HepG2 (cell line): Measurements from ENCODE around the gene SGPP2. TPM values are rescaled to one million over a fixed set of nuclear protein-coding genes. Genes with fewer than 3 reads are reported as not detected.

Experiments
- ATAC-seq: fragments of 200-7000 bp; cut with Tn5 transposase; 3 replicates; pipeline ENCODE4 v1.9.1; 2020; ENCODE audit warnings: mild to moderate bottlenecking, moderate library complexity
- BruUV-seq: library from RNA; stranded (reverse); fragments of 400-500 nt; replicated peaks from 2 replicates; lab custom pipeline; 2021; lab: Mats Ljungman, UMichigan
- CTCF ChIA-PET: fragments of 300-600 bp; formaldehyde crosslinking; extraction: SDS; loops from one replicate; lab custom pipeline; 2021; ENCODE audit warnings: low total read pairs, inconsistent platforms, low intra/inter-chr PET ratio; lab: Yijun Ruan, JAX
- POLR2A ChIA-PET: fragments of 350-600 bp; sonication (Branson Sonifier 250); formaldehyde crosslinking; loops from one replicate; lab custom pipeline; 2020; ENCODE audit warnings: antibody characterized with exemption, inconsistent platforms; lab: Yijun Ruan, JAX
- DNase-seq: peaks from one replicate; pipeline ENCODE4 v3.0.0-alpha.2; 2015; ENCODE audit warnings: low spot score
- FAIRE-seq: peaks from 3 replicates; lab custom pipeline; 2011; peaks lifted over from hg19 to GRCh38; lab: Jason Lieb, UNC
- H2AFZ ChIP-seq: one replicate; pipeline ENCODE4 v1.6.1; 2011; ENCODE audit warnings: low read length, inconsistent platforms
- H3K27ac ChIP-seq: fragments of 300-600 bp; 3 replicates; pipeline ENCODE4 v1.8.0; 2011; ENCODE audit warnings: mixed run types, mild to moderate bottlenecking, mixed read lengths, low read length, inconsistent platforms; ENCODE audit not compliant: insufficient read depth; ENCODE audit errors: extremely low read length
- H3K27me3 ChIP-seq, 2 experiments: fragments of 200-600 bp in 1 of 2; 2 replicates in 1 of 2; 3 replicates in 1 of 2; pipeline versions ENCODE4 v1.6.0 to v1.8.0; 2011; ENCODE audit warnings: low read length in 2 of 2, mild to moderate bottlenecking in 2 of 2, moderate library complexity in 2 of 2, inconsistent platforms in 1 of 2; ENCODE audit not compliant: insufficient read depth in 2 of 2, control insufficient read depth in 1 of 2
- H3K36me3 ChIP-seq, 2 experiments: fragments of 200-600 bp in 1 of 2; replicated peaks in 1 of 2; 2 replicates in 1 of 2; 3 replicates in 1 of 2; pipeline versions ENCODE4 v1.5.1 to v1.8.0; 2011; ENCODE audit warnings: low read length in 2 of 2, inconsistent platforms in 1 of 2; ENCODE audit not compliant: insufficient read depth in 2 of 2, control insufficient read depth in 1 of 2
- H3K4me1 ChIP-seq: 2 replicates; pipeline ENCODE4 v1.5.1; 2012; ENCODE audit warnings: low read length, inconsistent platforms; ENCODE audit not compliant: insufficient read depth
- H3K4me2 ChIP-seq: 2 replicates; pipeline ENCODE4 v1.6.0; 2011; ENCODE audit warnings: low read depth, low read length, inconsistent platforms
- H3K4me3 ChIP-seq, 3 experiments: fragments of 200-600 bp in 1 of 3; sonication (generic), shearing (Covaris generic) in 1 of 3; replicated peaks in 1 of 3; 2 replicates each; pipeline ENCODE4 v1.5.1; 2011 to 2016; ENCODE audit warnings: low read length in 3 of 3, inconsistent platforms in 2 of 3, low read depth in 2 of 3, mild to moderate bottlenecking in 2 of 3, control low read depth in 1 of 3, mixed read lengths in 1 of 3; ENCODE audit not compliant: insufficient read depth in 1 of 3
- H3K79me2 ChIP-seq: one replicate; pipeline ENCODE4 v1.6.1; 2011; ENCODE audit warnings: low read length, inconsistent platforms; ENCODE audit not compliant: insufficient read depth
- H3K9ac ChIP-seq: 2 replicates; pipeline ENCODE4 v1.6.0; 2011; ENCODE audit warnings: mild to moderate bottlenecking, low read depth, low read length, inconsistent platforms; ENCODE audit not compliant: insufficient read depth
- H3K9me3 ChIP-seq: 2 replicates; pipeline ENCODE4 v1.5.1; 2012; ENCODE audit warnings: mild to moderate bottlenecking, low read length
- H4K20me1 ChIP-seq: 2 replicates; pipeline ENCODE4 v1.6.0; 2011; ENCODE audit warnings: inconsistent platforms, mild to moderate bottlenecking, low read length, moderate library complexity; ENCODE audit not compliant: insufficient read depth
- BCL6 ChIP-seq: IDR thresholded peaks from 2 replicates; pipeline ENCODE4 v1.6.1; 2016; ENCODE audit warnings: missing genetic modification reagents, missing compliant biosample characterization
- CREB1 ChIP-seq, 2 experiments: fragments of 450-650 bp in 1 of 2; IDR thresholded peaks; 2 replicates each; pipeline ENCODE4 v1.6.1; 2016 to 2017; ENCODE audit warnings: control low read depth in 1 of 2, mild to moderate bottlenecking in 1 of 2, missing compliant biosample characterization in 1 of 2, missing genetic modification characterization in 1 of 2
- KDM1A ChIP-seq: IDR thresholded peaks from 2 replicates; pipeline ENCODE4 v1.6.1; 2016; ENCODE audit warnings: missing compliant biosample characterization
- NFRKB ChIP-seq: fragments of 450-650 bp; IDR thresholded peaks from 2 replicates; pipeline ENCODE4 v1.6.1; 2017
- ZNF564 ChIP-seq: sonication (generic); formaldehyde crosslinking; IDR thresholded peaks from 2 replicates; pipeline ENCODE4 v1.8.1; 2023; ENCODE audit warnings: mild to moderate bottlenecking, missing genetic modification reagents
- ZNF713 ChIP-seq: sonication (generic); formaldehyde crosslinking; IDR thresholded peaks from 2 replicates; pipeline ENCODE4 v1.4.0; 2020; ENCODE audit warnings: mild to moderate bottlenecking, missing genetic modification reagents
- WGBS: methylation state at CpG from one replicate; pipeline ENCODE4 v1.1.6; 2017; ENCODE audit warnings: low lambda C conversion rate; 5-methylcytosine and 5-hydroxymethylcytosine counted together
- in situ Hi-C: cut with HindIII; loops from 2 replicates; pipeline ENCODE4 v1.10.0; 2017; ENCODE audit warnings: low pct_unique_long_range_greater_than_20kb; ENCODE audit not compliant: extremely low pct_ligation_motif_present
- intact Hi-C: fragments of 100-400 bp; cut with micrococcal nuclease; formaldehyde crosslinking; loops from one replicate; pipeline ENCODE4 v1.10.0; 2022; ENCODE audit not compliant: unreplicated experiment
- polyA plus RNA-seq, 8 experiments: library from polyadenylated mRNA; depleted of rRNA in 3 of 8; stranded (reverse) in 7 of 8; unstranded in 1 of 8; fragments of >200 nt; fragmentation: Illumina TruSeq in 4 of 8; extraction: Trizol in 4 of 8; gene quantifications; 2 replicates each; pipeline versions ENCODE4 v1.2.1 to v1.2.3, GENCODE V29; 2011 to 2016; ENCODE audit warnings: low read depth in 4 of 8, missing spikeins in 1 of 8, mixed read lengths in 1 of 8; ENCODE audit not compliant: insufficient read depth in 1 of 8
- total RNA-seq, 5 experiments: library from RNA; depleted of rRNA; stranded (reverse); fragments of >200 nt; fragmentation: Illumina TruSeq; extraction: Trizol; gene quantifications; 2 replicates each; pipeline ENCODE4 v1.2.3, GENCODE V29; 2016; ENCODE audit warnings: low read depth in 1 of 5

SGPP2 gene
- total and polyA plus RNA-seq, 2 of the 13 experiments (the other 11 are each of a cell fraction or from before 2014, with no cell fraction given), result not detected

DNA sequence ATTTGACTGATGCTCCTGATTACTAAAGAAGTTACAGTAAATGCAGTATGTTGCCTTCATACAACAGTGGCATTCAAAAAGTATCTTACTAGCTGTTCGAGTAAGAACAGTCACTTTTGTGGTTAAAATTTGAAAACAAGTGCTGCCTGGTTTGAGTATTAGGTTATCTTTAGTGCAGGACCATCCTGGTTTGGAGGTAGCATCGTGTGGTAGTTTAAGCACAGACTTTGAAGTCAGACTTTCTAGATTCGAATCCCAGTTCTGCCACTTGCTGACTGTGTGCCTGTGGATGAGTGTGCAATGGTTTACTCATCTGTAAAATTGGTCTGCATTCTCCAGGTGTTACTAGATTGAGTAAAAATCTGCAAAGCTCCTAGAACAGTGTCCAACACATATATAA is 96.8 kb downstream of the SGPP2 start:
- Histone ChIP-seq H3K79me2 (no peaks in the 10 kb centered on the region), H3K4me1 (no peaks in the 10 kb centered on the region), H3K4me3 (no peak overlapping the region), H3K27me3 (0 out of 5 replicates have a peak, but pooled peaks cover 0 to 10% of the 10 kb centered on the region in 2 experiments), H3K9ac (no peak overlapping the region), H2AFZ (no peak overlapping the region), H3K9me3 (no peaks in the 10 kb centered on the region), H3K4me2 (no peak overlapping the region)
- in situ Hi-C loops, result no loop called here
- no peak for DNase-seq
- WGBS, result 17% methylated on average over 3 of the region's 3 CpGs
- ATAC-seq, result no peak
- CTCF ChIA-PET, result no interaction called here
- POLR2A ChIA-PET, result no interaction called here
- no peak for FAIRE-seq
- BruUV-seq, result no TSS peak
- intact Hi-C loops, result no loop called here
- TF ChIP-seq BCL6 (CRISPR knock-in tag) (no peak), ZNF564 (CRISPR knock-in tag) (no peak), ZNF713 (CRISPR knock-in tag) (no peak), KDM1A (no peak)
- TF ChIP-seq, all 625 proteins: peak for 0
- Histone ChIP-seq H3K27ac (no peak overlapping the region), H3K36me3 (no peaks in the 10 kb centered on the region), H4K20me1 (no peaks in the 10 kb centered on the region)

DNA sequence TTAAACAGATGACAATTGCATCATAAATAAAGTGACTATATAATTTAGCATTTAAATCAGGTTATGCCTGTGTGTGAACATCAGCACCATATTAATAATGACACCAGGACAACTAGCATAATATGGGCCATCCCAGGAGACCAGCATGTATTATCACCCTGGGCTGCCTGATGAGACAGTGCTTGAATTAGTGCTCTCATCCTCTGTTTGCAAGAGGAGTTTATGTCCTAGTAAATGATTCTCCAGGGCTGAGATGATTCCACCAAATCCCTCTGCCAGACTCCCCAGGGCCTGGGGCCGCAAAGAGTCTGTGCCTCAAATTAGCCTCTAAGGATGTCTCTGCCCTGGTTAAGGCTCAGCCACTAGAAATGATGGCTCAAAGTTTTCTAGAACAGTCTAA is 97.7 kb downstream of the SGPP2 start:
- CTCF ChIA-PET, result no interaction called here
- POLR2A ChIA-PET, result no interaction called here

More for the DNA sequence above, 97.7 kb downstream of the SGPP2 start:
- H3K4me2 ChIP-seq, result no peak overlapping the region
- H3K4me1 ChIP-seq, result no peaks in the 10 kb centered on the region
- 11% methylated on average over 1 of the region's 1 CpG for WGBS
- DNase-seq, result no peak
- no peaks in the 10 kb centered on the region for H3K79me2 ChIP-seq
- no peak for FAIRE-seq
- no peak overlapping the region for H3K9ac ChIP-seq
- TF ChIP-seq CREB1 (IDR thresholded peaks at IDR 0.05), result no peak
- TF ChIP-seq CREB1 (CRISPR knock-in tag; IDR thresholded peaks at IDR 0.05), result no peak
- TF ChIP-seq NFRKB, result no peak
- 0 out of 5 replicates have a peak, but pooled peaks cover 0 to 10% of the 10 kb centered on the region in 2 experiments for H3K27me3 ChIP-seq
- ATAC-seq, result no peak
- no peak overlapping the region for H3K27ac ChIP-seq
- no TSS peak for BruUV-seq
- H3K4me3 ChIP-seq, result no peak overlapping the region
- H2AFZ ChIP-seq, result no peak overlapping the region
- in situ Hi-C loops, result no loop called here
- no peaks in the 10 kb centered on the region for H3K36me3 ChIP-seq
- intact Hi-C loops, result no loop called here
- H3K9me3 ChIP-seq, result no peaks in the 10 kb centered on the region
- no peaks in the 10 kb centered on the region for H4K20me1 ChIP-seq
